ENCODE results near the gene TECPR2. TPM values are rescaled to one million over a fixed set of nuclear protein-coding genes. Genes with fewer than 3 reads are reported as not detected.

Gene TECPR2
- 8.9 and 15.6 TPM in 2 replicates for total RNA-seq

GRCh38 chr14:102362545-102363181, at the start of gene TECPR2, which contains the start of gene CINP:
TSS of gene TECPR2 (plus strand) at chr14:102362941. CDS start at chr14:102376722, 13,781 bp downstream.
TSS of gene CINP (minus strand) at chr14:102362890. CDS start at chr14:102362851, 39 bp downstream.

GRCh38 chr14:102319351-102320032, 43.2 kb upstream of the TECPR2 start, which contains the start of gene ZNF839:
TSS of gene ZNF839 (plus strand) at chr14:102319746. CDS start at chr14:102319766, 20 bp downstream.

GRCh38 chr14:102509746-102510615, 147.2 kb downstream of the TECPR2 start, which contains the start of gene ANKRD9:
TSS of gene ANKRD9 (minus strand) at chr14:102509776. CDS start at chr14:102507889, 1,887 bp downstream.

Other genes with a start within 250 kb of the TECPR2 start
- 15.6 and 22.7 TPM in 2 replicates for gene WDR20, start 223.0 kb upstream of the TECPR2 start, total RNA-seq
- gene MOK, start 57.8 kb upstream of the TECPR2 start, total RNA-seq: 23.4 and 35.8 TPM in 2 replicates
- 8.4 and 11.9 TPM in 2 replicates for gene ZNF839, start 43.2 kb upstream of the TECPR2 start, total RNA-seq
- 78.4 and 78.5 TPM in 2 replicates for gene CINP, start 51 bp upstream of the TECPR2 start, total RNA-seq
- gene ANKRD9, start 146.8 kb downstream of the TECPR2 start, total RNA-seq: 18.8 and 30.3 TPM in 2 replicates
- 11.0 and 14.5 TPM in 2 replicates for gene RCOR1, start 229.7 kb downstream of the TECPR2 start, total RNA-seq

All from myometrial cell (primary cell).